22Rv1 (cell line): ENCODE results near the gene EEF1B2.

Experiments used
- CTCF ChIP-seq: fragments of 450-650 bp; IDR thresholded peaks from 2 replicates; pipeline ENCODE4 v1.5.1; 2017; ENCODE audit warnings: mild to moderate bottlenecking
- ZFX ChIP-seq: fragments of 450-650 bp; IDR thresholded peaks from 2 replicates; pipeline ENCODE4 v1.6.1; 2017; ENCODE audit warnings: antibody characterized with exemption, borderline replicate concordance

- TF ChIP-seq CTCF: no peak
- no peak for TF ChIP-seq ZFX
These were observed 43.6 kb downstream of the EEF1B2 start for GRCh38 chr2:206203331-206203730.
